Measurements from ENCODE around the gene RSPH1. TPM values are rescaled to one million over a fixed set of nuclear protein-coding genes. Genes with fewer than 3 reads are reported as not detected.

The RSPH1 gene
- total RNA-seq, 1 experiment from 2014 or later: 1.5 TPM

DNA sequence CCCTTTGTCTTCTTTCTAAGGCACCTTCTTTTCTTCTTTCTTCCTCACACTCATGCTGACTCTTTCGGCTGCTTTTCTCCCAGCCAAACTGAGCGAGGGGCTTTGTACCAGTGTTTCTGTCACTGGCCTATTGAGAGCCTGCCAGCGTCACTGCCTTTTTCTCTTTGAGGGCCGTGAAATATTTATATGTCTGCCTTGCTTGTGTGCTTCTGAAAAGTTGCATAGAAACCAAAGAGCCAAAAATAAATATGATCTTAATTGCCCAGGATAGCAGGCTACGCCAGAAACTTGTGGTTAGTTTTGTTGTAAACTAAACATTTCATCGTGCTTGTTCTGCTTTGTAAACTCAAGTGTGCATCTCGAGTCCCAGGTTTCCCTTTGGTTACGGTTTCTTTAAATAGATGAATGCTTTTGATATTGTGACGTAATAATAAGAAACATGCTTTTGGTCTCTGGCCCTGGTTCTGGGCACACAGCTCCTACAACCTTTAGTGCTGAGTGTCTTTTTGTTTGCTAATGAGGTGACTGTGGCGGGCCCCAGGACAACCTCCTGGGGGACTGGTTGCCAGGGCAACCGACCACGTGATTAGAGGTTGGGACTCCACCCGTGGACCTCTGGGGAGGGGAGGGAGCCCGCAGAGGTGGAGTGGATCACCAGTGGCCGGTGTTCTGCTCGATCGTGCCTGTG is 28.5 kb upstream of the RSPH1 start:
- TF ChIP-seq EZH2 (IDR thresholded peaks at IDR 0.05): no peak
- TF ChIP-seq SIN3A (IDR thresholded peaks at IDR 0.05; ENCODE audit: low read depth): no peak
- TF ChIP-seq ELF1 (IDR thresholded peaks at IDR 0.05; ENCODE audit: borderline replicate concordance, low read depth): no peak
- TF ChIP-seq, protein P1, sequence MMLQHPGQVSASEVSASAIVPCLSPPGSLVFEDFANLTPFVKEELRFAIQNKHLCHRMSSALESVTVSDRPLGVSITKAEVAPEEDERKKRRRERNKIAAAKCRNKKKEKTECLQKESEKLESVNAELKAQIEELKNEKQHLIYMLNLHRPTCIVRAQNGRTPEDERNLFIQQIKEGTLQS (IDR thresholded peaks at IDR 0.05): no peak
- TF ChIP-seq CBX3 (IDR thresholded peaks at IDR 0.05; ENCODE audit: low read depth): no peak
- no peak for TF ChIP-seq ZNF274 (IDR thresholded peaks at IDR 0.05; ENCODE audit: low read depth, low read length)
- H3K4me2 ChIP-seq (ENCODE audit: low read length): no peak overlapping the region
- CTCF ChIA-PET: no interaction called here
- no peaks in the 10 kb centered on the region for H4K20me1 ChIP-seq (ENCODE audit: insufficient read depth)
- POLR2A ChIA-PET: no interaction called here
- no peak overlapping the region for H2AFZ ChIP-seq (ENCODE audit: low read depth, low read length, poor library complexity, severe bottlenecking)
- RAD21 ChIA-PET (ENCODE audit: low non-redundant PET in 1 of 2, low total read pairs in 2 of 2, uncharacterized antibody in 2 of 2, unreplicated experiment in 2 of 2): no interaction called here
- H3K9me3 ChIP-seq (ENCODE audit: control insufficient read depth in 1 of 2, insufficient read depth in 1 of 2, low read depth in 1 of 2, low read length in 2 of 2): no peaks in the 10 kb centered on the region
- intact Hi-C loops (cut with micrococcal nuclease): no loop called here
- no peak for ATAC-seq
- no peaks in the 10 kb centered on the region for H3K27me3 ChIP-seq (ENCODE audit: insufficient read depth, low read length)
- BruUV-seq (replicated peaks): no TSS peak
- no peak overlapping the region for H3K9ac ChIP-seq (ENCODE audit: low read length)
- no peak overlapping the region for H3K4me3 ChIP-seq (replicated peaks in 1 of 2; ENCODE audit: low read depth in 1 of 2, low read length in 2 of 2)
- no peaks in the 10 kb centered on the region for H3K79me2 ChIP-seq (ENCODE audit: insufficient read depth, low read length)
- no peaks in the 10 kb centered on the region for H3K9me2 ChIP-seq (ENCODE audit: insufficient read depth)
- no peak for DNase-seq (ENCODE audit: low read depth, low spot score)
- H3K27ac ChIP-seq (ENCODE audit: low read depth, low read length): no peak overlapping the region
- H3K36me3 ChIP-seq (ENCODE audit: control insufficient read depth in 1 of 2, insufficient read depth in 2 of 2, low read length in 2 of 2): peaks cover 0 to 5% of the 10 kb centered on the region in 2 experiments; a peak in 2 of 4 replicates
- H3K4me1 ChIP-seq (ENCODE audit: control insufficient read depth in 1 of 2, insufficient read depth in 2 of 2, low read length in 2 of 2): peaks cover 0 to 1% of the 10 kb centered on the region in 2 experiments; a peak in 2 of 4 replicates

DNA sequence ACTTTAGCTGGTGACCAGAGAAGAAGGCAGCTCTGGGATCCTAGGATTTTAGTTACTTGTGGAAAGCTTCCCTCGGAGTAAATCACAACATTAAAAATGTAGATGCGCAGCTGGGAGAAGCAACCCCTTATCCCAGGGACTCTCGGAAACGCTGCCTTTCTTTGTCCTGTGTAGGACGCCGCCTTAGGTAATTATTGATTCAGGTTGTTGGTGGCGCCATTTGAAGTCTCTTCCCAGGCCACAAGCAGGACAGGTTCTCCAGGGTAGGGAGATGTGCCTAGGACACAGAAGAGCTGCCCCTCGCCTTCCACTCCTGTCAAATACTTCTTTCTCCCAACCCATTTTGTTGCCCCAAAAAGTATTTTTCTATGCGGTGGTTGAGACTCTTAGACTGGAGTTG is 27.9 kb upstream of the RSPH1 start:
- intact Hi-C loops (cut with micrococcal nuclease): no loop called here
- H3K4me3 ChIP-seq (replicated peaks in 1 of 2; ENCODE audit: low read depth in 1 of 2, low read length in 2 of 2): no peak overlapping the region
- TF ChIP-seq FOSL1 (IDR thresholded peaks at IDR 0.05; ENCODE audit: low read depth): no peak
- no peak for TF ChIP-seq YY1 (IDR thresholded peaks at IDR 0.05; ENCODE audit: extremely low read depth, insufficient replicate concordance, low read depth, low read length)
- TF ChIP-seq, protein P1 (IDR thresholded peaks at IDR 0.05): no peak
- no peak for TF ChIP-seq ZFX (IDR thresholded peaks at IDR 0.05)
- no peak for TF ChIP-seq TCF7L2 (IDR thresholded peaks at IDR 0.05; ENCODE audit: borderline replicate concordance, extremely low read depth, insufficient read depth, insufficient read length)
- TF ChIP-seq EGR1 (IDR thresholded peaks at IDR 0.05; ENCODE audit: low read depth): no peak
- no peak for TF ChIP-seq SIN3A (IDR thresholded peaks at IDR 0.05; ENCODE audit: low read depth)
- no peak for TF ChIP-seq POLR2AphosphoS5 (IDR thresholded peaks at IDR 0.05; ENCODE audit: low read depth, low read length)
- no peak for TF ChIP-seq SP1 (IDR thresholded peaks at IDR 0.05; ENCODE audit: low read depth)
- no peak for TF ChIP-seq JUND (IDR thresholded peaks at IDR 0.05)
- TF ChIP-seq POLR2A (IDR thresholded peaks at IDR 0.05; ENCODE audit: borderline replicate concordance, extremely low read depth, insufficient read depth, insufficient read length): no peak
- TF ChIP-seq EZH2phosphoT487 (IDR thresholded peaks at IDR 0.05; ENCODE audit: borderline replicate concordance): no peak
- no peak for TF ChIP-seq EZH2 (IDR thresholded peaks at IDR 0.05)
- TF ChIP-seq RAD21 (IDR thresholded peaks at IDR 0.05; ENCODE audit: low read depth): no peak
- TF ChIP-seq CBX3 (IDR thresholded peaks at IDR 0.05; ENCODE audit: low read depth): no peak
- no peak for TF ChIP-seq ELF1 (IDR thresholded peaks at IDR 0.05; ENCODE audit: borderline replicate concordance, low read depth)
- no peak for TF ChIP-seq SRF (IDR thresholded peaks at IDR 0.05; ENCODE audit: low read depth)
- H3K27ac ChIP-seq (ENCODE audit: low read depth, low read length): no peak overlapping the region
- H3K27me3 ChIP-seq (ENCODE audit: insufficient read depth, low read length): no peaks in the 10 kb centered on the region
- H3K9me2 ChIP-seq (ENCODE audit: insufficient read depth): no peaks in the 10 kb centered on the region
- no peak overlapping the region for H3K9ac ChIP-seq (ENCODE audit: low read length)
- H3K4me2 ChIP-seq (ENCODE audit: low read length): no peak overlapping the region
- ChIA-PET POLR2A (no interaction called here), CTCF (no interaction called here), RAD21 (ENCODE audit: low non-redundant PET in 1 of 2, low total read pairs in 2 of 2, uncharacterized antibody in 2 of 2, unreplicated experiment in 2 of 2) (no interaction called here)
- peaks cover 0 to 7% of the 10 kb centered on the region in 2 experiments; a peak in 2 of 4 replicates for H3K36me3 ChIP-seq (ENCODE audit: control insufficient read depth in 1 of 2, insufficient read depth in 2 of 2, low read length in 2 of 2)
- no TSS peak for BruUV-seq (replicated peaks)
- H4K20me1 ChIP-seq (ENCODE audit: insufficient read depth): no peaks in the 10 kb centered on the region
- no peak for ATAC-seq
- no peaks in the 10 kb centered on the region for H3K9me3 ChIP-seq (ENCODE audit: control insufficient read depth in 1 of 2, insufficient read depth in 1 of 2, low read depth in 1 of 2, low read length in 2 of 2)
- no peak for DNase-seq (ENCODE audit: low read depth, low spot score)
- H3K79me2 ChIP-seq (ENCODE audit: insufficient read depth, low read length): no peaks in the 10 kb centered on the region
- peaks cover 5 to 7% of the 10 kb centered on the region in 2 experiments for H3K4me1 ChIP-seq (ENCODE audit: control insufficient read depth in 1 of 2, insufficient read depth in 2 of 2, low read length in 2 of 2)
- H2AFZ ChIP-seq (ENCODE audit: low read depth, low read length, poor library complexity, severe bottlenecking): no peak overlapping the region
